A673 (cell line): ENCODE data around the gene ARHGAP8. TPM values are rescaled to one million over a fixed set of nuclear protein-coding genes. Genes with fewer than 3 reads are reported as not detected.

Experiments used
- BruUV-seq: library from RNA; stranded (reverse); fragments of 400-500 nt; replicated peaks from 2 replicates; lab custom pipeline; 2021; lab: Mats Ljungman, UMichigan
- CTCF ChIA-PET: fragments of 300-600 bp; sonication (Branson Sonifier 250); formaldehyde crosslinking; loops from one replicate; lab custom pipeline; 2022; ENCODE audit warnings: antibody characterized with exemption; lab: Charles Lee
- POLR2A ChIA-PET: fragments of 300-600 bp; sonication (Branson Sonifier 250); formaldehyde crosslinking; loops from one replicate; lab custom pipeline; 2022; ENCODE audit warnings: antibody characterized with exemption; ENCODE audit not compliant: low non-redundant PET; lab: Charles Lee
- DNase-seq: peaks from one replicate; pipeline ENCODE4 v3.0.0-alpha.2; 2015; ENCODE audit warnings: low spot score
- H3K27ac ChIP-seq: fragments of 200-600 bp; sonication (generic); 2 replicates; pipeline ENCODE4 v1.5.1; 2016; ENCODE audit warnings: mixed run types, low read depth, mild to moderate bottlenecking, mixed read lengths, antibody characterized with exemption, low read length; ENCODE audit not compliant: poor library complexity, severe bottlenecking
- H3K27me3 ChIP-seq: fragments of 200-600 bp; sonication (generic); replicated peaks from 2 replicates; pipeline ENCODE4 v1.6.1; 2017; ENCODE audit warnings: mixed run types, low read depth, mild to moderate bottlenecking, mixed read lengths, antibody characterized with exemption, low read length; ENCODE audit not compliant: insufficient read depth, poor library complexity
- H3K36me3 ChIP-seq: fragments of 200-600 bp; sonication (generic); 2 replicates; pipeline ENCODE4 v1.6.1; 2016; ENCODE audit warnings: mixed run types, mild to moderate bottlenecking, mixed read lengths, antibody characterized with exemption, low read length; ENCODE audit not compliant: insufficient read depth, poor library complexity, severe bottlenecking
- H3K4me1 ChIP-seq: fragments of 200-600 bp; sonication (generic); 2 replicates; pipeline ENCODE4 v1.6.1; 2017; ENCODE audit warnings: mixed run types, mild to moderate bottlenecking, mixed read lengths, antibody characterized with exemption, low read length; ENCODE audit not compliant: insufficient read depth, poor library complexity, severe bottlenecking
- H3K4me3 ChIP-seq: fragments of 200-600 bp; sonication (generic); 2 replicates; pipeline ENCODE4 v1.5.1; 2016; ENCODE audit warnings: low read depth, mixed run types, mild to moderate bottlenecking, mixed read lengths, low read length; ENCODE audit not compliant: poor library complexity, severe bottlenecking
- H3K9me3 ChIP-seq: fragments of 200-600 bp; sonication (generic); 2 replicates; pipeline ENCODE4 v1.6.1; 2016; ENCODE audit warnings: mixed run types, low read depth, mild to moderate bottlenecking, mixed read lengths, antibody characterized with exemption, low read length; ENCODE audit not compliant: poor library complexity, severe bottlenecking
- EZH2 ChIP-seq: fragments of 200-600 bp; sonication (generic); IDR thresholded peaks from 2 replicates; pipeline ENCODE4 v1.6.1; 2017; ENCODE audit warnings: borderline replicate concordance, low read depth, mild to moderate bottlenecking, mixed read lengths, antibody characterized with exemption, low read length; ENCODE audit not compliant: poor library complexity, severe bottlenecking
- intact Hi-C: fragments of 100-400 bp; cut with micrococcal nuclease; formaldehyde crosslinking; loops from one replicate; pipeline ENCODE4 v1.10.0; 2022; ENCODE audit not compliant: unreplicated experiment
- total RNA-seq: library from RNA; stranded (reverse); gene quantifications from 2 replicates; pipeline ENCODE4 v1.2.3, GENCODE V29; 2021
- TF ChIP-seq, protein P1 (sequence below): fragments of 300-800, 200-600 bp; sonication (generic); conservative IDR thresholded peaks from 2 replicates; pipeline ENCODE4 v1.5.1; 2017; ENCODE audit warnings: low read depth, mild to moderate bottlenecking, antibody characterized with exemption, low read length, moderate library complexity, mixed read lengths

Gene ARHGAP8
- total RNA-seq, 1 experiment from 2014 or later = not detected

DNA sequence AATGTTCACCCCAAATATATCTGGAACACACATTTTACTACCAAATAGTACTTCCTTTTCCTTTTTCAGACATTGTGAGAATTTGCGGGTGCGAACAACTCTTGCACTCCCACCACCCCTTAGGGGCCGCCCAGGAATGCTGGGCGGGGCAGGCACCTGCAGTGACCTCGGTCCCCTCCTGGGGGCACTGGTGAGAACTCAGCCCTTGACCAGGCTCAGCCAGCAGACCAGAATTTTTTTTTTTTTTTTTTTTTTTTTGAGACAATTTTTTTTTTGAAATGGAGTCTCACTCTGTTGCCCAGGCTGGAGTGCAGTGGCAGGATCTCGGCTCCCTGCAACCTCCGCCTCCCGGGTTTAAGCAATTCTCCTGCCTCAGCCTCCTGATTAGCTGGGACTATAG lies 75.8 kb downstream of the ARHGAP8 start:
- BruUV-seq = no TSS peak
- peaks cover under 1% of the 10 kb centered on the region for H3K27me3 ChIP-seq

GRCh38 chr22:44831885-44832284 lies 79.5 kb downstream of the ARHGAP8 start:
- CTCF ChIA-PET = no interaction called here
- BruUV-seq = no TSS peak
- H3K9me3 ChIP-seq = peaks cover 6% of the 10 kb centered on the region

More for the DNA sequence above, 75.8 kb downstream of the ARHGAP8 start:
- intact Hi-C loops = no loop called here
- H3K9me3 ChIP-seq = no peaks in the 10 kb centered on the region
- CTCF ChIA-PET = no interaction called here
- H3K4me3 ChIP-seq = no peak overlapping the region
- H3K36me3 ChIP-seq = no peaks in the 10 kb centered on the region
- H3K4me1 ChIP-seq = no peaks in the 10 kb centered on the region
- peak; percentile 35 for DNase-seq
- TF ChIP-seq EZH2 = no peak
- TF ChIP-seq, protein P1, sequence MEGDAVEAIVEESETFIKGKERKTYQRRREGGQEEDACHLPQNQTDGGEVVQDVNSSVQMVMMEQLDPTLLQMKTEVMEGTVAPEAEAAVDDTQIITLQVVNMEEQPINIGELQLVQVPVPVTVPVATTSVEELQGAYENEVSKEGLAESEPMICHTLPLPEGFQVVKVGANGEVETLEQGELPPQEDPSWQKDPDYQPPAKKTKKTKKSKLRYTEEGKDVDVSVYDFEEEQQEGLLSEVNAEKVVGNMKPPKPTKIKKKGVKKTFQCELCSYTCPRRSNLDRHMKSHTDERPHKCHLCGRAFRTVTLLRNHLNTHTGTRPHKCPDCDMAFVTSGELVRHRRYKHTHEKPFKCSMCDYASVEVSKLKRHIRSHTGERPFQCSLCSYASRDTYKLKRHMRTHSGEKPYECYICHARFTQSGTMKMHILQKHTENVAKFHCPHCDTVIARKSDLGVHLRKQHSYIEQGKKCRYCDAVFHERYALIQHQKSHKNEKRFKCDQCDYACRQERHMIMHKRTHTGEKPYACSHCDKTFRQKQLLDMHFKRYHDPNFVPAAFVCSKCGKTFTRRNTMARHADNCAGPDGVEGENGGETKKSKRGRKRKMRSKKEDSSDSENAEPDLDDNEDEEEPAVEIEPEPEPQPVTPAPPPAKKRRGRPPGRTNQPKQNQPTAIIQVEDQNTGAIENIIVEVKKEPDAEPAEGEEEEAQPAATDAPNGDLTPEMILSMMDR = peak; percentile 55
- no peak overlapping the region for H3K27ac ChIP-seq
- POLR2A ChIA-PET = no interaction called here

GRCh38 chr22:44834065-44834464 lies 81.7 kb downstream of the ARHGAP8 start:
- Histone ChIP-seq H3K36me3 (no peaks in the 10 kb centered on the region), H3K4me3 (no peak overlapping the region), H3K27me3 (peaks cover 10% of the 10 kb centered on the region), H3K4me1 (peaks cover 4% of the 10 kb centered on the region), H3K27ac (no peak overlapping the region), H3K9me3 (peaks cover 6% of the 10 kb centered on the region)
- BruUV-seq = no TSS peak
- ChIA-PET CTCF (interaction anchor here (0.5 kb wide), 1 partner anchor 173 kb away, joined by 3 read pairs; no protein-coding TSS in a partner anchor), POLR2A (no interaction called here)
- no peak for TF ChIP-seq EZH2
- TF ChIP-seq, protein P1 = no peak
- no peak for DNase-seq
- intact Hi-C loops = no loop called here

More at GRCh38 chr22:44831885-44832284, 79.5 kb downstream of the ARHGAP8 start:
- POLR2A ChIA-PET = no interaction called here
- Histone ChIP-seq H3K36me3 (no peaks in the 10 kb centered on the region), H3K27ac (no peak overlapping the region), H3K27me3 (peaks cover 10% of the 10 kb centered on the region), H3K4me1 (no peaks in the 10 kb centered on the region), H3K4me3 (no peak overlapping the region)
- intact Hi-C loops = no loop called here
- no peak for DNase-seq
- TF ChIP-seq EZH2 = no peak
- TF ChIP-seq, protein P1 = no peak
